ENCODE measurements around the gene JSRP1. TPM values are rescaled to one million over a fixed set of nuclear protein-coding genes. Genes with fewer than 3 reads are reported as not detected.
A peak's percentile ranks its signal among the peaks of the same experiment; 100 is the strongest.

JSRP1 gene
- total and polyA plus RNA-seq, 10 of the 15 experiments (the other 5 are each of a cell fraction or from before 2014, with no cell fraction given) = 0.41 to 0.91 (median 0.49) TPM; not detected in 7

DNA sequence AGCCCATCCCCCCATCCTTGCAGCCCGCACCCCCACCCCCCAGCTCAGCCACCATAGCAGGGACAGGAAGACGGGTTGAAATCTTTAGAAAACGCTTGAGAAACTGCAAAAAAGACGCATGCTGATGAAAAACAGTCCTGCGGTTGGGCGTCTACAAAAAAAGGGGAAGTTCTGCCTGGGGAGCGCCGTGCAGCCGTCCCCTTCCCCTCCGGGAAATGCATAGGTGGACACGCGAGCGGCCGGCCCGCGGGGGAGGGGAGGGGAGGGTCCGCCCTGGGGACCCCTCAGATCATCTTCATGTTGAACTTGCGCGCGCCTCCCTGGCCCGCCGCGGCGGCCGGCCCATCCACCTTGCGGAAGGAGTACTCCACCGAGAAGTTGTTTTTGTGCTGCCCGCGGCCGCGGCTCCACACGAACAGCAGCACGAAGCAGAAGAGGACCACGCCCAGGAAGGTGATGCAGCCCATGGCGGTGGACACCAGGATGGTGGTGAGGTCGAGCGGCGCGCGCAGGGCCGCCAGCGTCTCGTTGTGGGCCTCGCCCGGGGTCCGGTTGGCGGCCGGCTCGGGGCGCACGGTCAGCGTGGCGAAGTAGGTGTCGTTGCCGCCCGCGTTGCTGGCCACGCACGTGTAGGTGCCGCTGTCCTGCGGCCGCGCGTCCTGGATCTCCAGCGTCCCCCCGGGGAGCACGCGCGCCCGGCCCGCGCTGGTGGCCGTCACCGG, 33.7 kb upstream of the JSRP1 start (continued):
- TF ChIP-seq EZH2 (IDR thresholded peaks at IDR 0.05; ENCODE audit: borderline replicate concordance, control insufficient read depth, low read depth, low read length) = no peak
- peak; percentile 60 to 69 for TF ChIP-seq IKZF2 (IDR thresholded peaks at IDR 0.05)
- TF ChIP-seq JUNB (IDR thresholded peaks at IDR 0.05) = peak; percentile 59; the same call in 1 of the 2 replicates
- TF ChIP-seq YY1 (IDR thresholded peaks at IDR 0.05; ENCODE audit: low read depth, low read length) = peak; percentile 35; the same call in 1 of the 2 replicates
- TF ChIP-seq, protein P1, sequence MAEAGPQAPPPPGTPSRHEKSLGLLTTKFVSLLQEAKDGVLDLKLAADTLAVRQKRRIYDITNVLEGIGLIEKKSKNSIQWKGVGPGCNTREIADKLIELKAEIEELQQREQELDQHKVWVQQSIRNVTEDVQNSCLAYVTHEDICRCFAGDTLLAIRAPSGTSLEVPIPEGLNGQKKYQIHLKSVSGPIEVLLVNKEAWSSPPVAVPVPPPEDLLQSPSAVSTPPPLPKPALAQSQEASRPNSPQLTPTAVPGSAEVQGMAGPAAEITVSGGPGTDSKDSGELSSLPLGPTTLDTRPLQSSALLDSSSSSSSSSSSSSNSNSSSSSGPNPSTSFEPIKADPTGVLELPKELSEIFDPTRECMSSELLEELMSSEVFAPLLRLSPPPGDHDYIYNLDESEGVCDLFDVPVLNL (IDR thresholded peaks at IDR 0.05; ENCODE audit: low read depth, low read length) = no peak
- no peak for TF ChIP-seq RB1 (IDR thresholded peaks at IDR 0.05; ENCODE audit: borderline replicate concordance)
- TF ChIP-seq EED (IDR thresholded peaks at IDR 0.05; ENCODE audit: low read depth) = peak; percentile 67; the same call in 1 of the 2 replicates
- TF ChIP-seq STAT1 (conservative IDR thresholded peaks at IDR 0.05) = no peak
- TF ChIP-seq EGR1 (IDR thresholded peaks at IDR 0.05; ENCODE audit: borderline replicate concordance in 1 of 2, low read depth in 2 of 2, low read length in 2 of 2) = no peak; a peak in 1 of 3 replicates
- no peak for TF ChIP-seq CHD1 (IDR thresholded peaks at IDR 0.05; ENCODE audit: low read depth, low read length)
- TF ChIP-seq, protein P2, sequence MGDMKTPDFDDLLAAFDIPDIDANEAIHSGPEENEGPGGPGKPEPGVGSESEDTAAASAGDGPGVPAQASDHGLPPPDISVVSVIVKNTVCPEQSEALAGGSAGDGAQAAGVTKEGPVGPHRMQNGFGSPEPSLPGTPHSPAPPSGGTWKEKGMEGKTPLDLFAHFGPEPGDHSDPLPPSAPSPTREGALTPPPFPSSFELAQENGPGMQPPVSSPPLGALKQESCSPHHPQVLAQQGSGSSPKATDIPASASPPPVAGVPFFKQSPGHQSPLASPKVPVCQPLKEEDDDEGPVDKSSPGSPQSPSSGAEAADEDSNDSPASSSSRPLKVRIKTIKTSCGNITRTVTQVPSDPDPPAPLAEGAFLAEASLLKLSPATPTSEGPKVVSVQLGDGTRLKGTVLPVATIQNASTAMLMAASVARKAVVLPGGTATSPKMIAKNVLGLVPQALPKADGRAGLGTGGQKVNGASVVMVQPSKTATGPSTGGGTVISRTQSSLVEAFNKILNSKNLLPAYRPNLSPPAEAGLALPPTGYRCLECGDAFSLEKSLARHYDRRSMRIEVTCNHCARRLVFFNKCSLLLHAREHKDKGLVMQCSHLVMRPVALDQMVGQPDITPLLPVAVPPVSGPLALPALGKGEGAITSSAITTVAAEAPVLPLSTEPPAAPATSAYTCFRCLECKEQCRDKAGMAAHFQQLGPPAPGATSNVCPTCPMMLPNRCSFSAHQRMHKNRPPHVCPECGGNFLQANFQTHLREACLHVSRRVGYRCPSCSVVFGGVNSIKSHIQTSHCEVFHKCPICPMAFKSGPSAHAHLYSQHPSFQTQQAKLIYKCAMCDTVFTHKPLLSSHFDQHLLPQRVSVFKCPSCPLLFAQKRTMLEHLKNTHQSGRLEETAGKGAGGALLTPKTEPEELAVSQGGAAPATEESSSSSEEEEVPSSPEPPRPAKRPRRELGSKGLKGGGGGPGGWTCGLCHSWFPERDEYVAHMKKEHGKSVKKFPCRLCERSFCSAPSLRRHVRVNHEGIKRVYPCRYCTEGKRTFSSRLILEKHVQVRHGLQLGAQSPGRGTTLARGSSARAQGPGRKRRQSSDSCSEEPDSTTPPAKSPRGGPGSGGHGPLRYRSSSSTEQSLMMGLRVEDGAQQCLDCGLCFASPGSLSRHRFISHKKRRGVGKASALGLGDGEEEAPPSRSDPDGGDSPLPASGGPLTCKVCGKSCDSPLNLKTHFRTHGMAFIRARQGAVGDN (IDR thresholded peaks at IDR 0.05) = no peak
- TF ChIP-seq MYC (IDR thresholded peaks at IDR 0.05; ENCODE audit: insufficient read depth, insufficient read length, insufficient replicate concordance, low read length, severe bottlenecking) = peak; percentile 65
- no peak for TF ChIP-seq BRCA1 (IDR thresholded peaks at IDR 0.05; ENCODE audit: low read depth, low read length)
- no peak for TF ChIP-seq NFYB (IDR thresholded peaks at IDR 0.05; ENCODE audit: insufficient read depth, low read depth, low read length)
- TF ChIP-seq IKZF1 (conservative IDR thresholded peaks at IDR 0.05) = peak; percentile 58
- TF ChIP-seq NR2F1 (conservative IDR thresholded peaks at IDR 0.05) = peak; percentile 58; the same call in 1 of the 2 replicates
- no peak for TF ChIP-seq TAF1 (IDR thresholded peaks at IDR 0.05; ENCODE audit: borderline replicate concordance, low read depth, low read length)
- 0 out of 4 replicates have a peak, but pooled peaks of 1 of the 2 experiments have one; percentile 15 for TF ChIP-seq SRF (IDR thresholded peaks at IDR 0.05; ENCODE audit: low read depth in 2 of 2, low read length in 2 of 2)
- TF ChIP-seq MTA2 (IDR thresholded peaks at IDR 0.05; ENCODE audit: low read depth) = 0 out of 2 replicates have a peak, but pooled peaks have one; percentile 10
- TF ChIP-seq, protein P3, sequence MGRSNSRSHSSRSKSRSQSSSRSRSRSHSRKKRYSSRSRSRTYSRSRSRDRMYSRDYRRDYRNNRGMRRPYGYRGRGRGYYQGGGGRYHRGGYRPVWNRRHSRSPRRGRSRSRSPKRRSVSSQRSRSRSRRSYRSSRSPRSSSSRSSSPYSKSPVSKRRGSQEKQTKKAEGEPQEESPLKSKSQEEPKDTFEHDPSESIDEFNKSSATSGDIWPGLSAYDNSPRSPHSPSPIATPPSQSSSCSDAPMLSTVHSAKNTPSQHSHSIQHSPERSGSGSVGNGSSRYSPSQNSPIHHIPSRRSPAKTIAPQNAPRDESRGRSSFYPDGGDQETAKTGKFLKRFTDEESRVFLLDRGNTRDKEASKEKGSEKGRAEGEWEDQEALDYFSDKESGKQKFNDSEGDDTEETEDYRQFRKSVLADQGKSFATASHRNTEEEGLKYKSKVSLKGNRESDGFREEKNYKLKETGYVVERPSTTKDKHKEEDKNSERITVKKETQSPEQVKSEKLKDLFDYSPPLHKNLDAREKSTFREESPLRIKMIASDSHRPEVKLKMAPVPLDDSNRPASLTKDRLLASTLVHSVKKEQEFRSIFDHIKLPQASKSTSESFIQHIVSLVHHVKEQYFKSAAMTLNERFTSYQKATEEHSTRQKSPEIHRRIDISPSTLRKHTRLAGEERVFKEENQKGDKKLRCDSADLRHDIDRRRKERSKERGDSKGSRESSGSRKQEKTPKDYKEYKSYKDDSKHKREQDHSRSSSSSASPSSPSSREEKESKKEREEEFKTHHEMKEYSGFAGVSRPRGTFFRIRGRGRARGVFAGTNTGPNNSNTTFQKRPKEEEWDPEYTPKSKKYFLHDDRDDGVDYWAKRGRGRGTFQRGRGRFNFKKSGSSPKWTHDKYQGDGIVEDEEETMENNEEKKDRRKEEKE (IDR thresholded peaks at IDR 0.05) = no peak
- 0 out of 2 replicates have a peak, but pooled peaks have one; percentile 27 for TF ChIP-seq NBN (IDR thresholded peaks at IDR 0.05)

Data from GM12878 (cell line).